HG03064 (cell line): ENCODE results near the gene SPATA13.

ENCODE experiments used
- ATAC-seq: cut with Tn5 transposase; IDR thresholded peaks from one replicate; pipeline ENCODE4 v1.9.1; 2021; ENCODE audit warnings: low read depth; ENCODE audit not compliant: unreplicated experiment

SPATA13 gene

DNA sequence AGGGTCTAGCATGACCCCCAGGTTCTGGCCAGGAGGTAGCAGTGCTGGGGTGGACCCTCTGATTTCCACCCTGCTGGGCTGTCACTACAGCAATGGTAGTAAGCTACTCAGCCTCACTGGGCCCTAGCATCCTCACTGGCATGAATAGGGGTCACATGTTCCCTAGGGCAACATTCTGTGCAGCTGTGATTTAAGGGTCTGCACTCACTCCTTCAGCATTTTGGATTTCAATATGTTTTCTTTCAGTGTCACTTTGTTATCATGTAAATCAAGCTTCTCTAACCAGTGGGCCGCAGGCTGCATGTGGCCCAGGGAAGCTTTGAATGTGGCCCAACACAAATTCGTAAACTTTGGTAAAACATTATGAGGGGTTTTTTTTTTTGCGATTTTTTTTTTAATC lies 57.8 kb downstream of the SPATA13 start:
- no peak for ATAC-seq

DNA sequence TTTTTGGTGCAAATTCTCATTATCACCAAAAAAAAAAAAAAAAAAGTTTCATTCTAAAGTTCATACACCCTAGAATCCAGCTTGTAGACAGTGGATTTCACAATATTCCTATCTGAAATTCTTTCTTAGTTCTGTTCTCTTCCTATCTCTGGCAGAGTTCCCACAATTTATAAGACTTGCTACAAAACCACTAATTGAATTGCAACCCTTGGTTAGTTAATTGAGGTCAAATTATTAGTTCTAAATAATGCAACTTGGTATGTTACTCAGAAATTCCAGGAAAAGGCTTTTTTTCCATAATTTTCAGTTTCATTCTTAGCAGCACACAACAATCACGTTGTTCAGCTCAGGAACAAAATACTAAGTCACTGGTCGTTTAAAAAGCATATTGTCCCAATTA lies 58.5 kb downstream of the SPATA13 start:
- no peak for ATAC-seq

DNA sequence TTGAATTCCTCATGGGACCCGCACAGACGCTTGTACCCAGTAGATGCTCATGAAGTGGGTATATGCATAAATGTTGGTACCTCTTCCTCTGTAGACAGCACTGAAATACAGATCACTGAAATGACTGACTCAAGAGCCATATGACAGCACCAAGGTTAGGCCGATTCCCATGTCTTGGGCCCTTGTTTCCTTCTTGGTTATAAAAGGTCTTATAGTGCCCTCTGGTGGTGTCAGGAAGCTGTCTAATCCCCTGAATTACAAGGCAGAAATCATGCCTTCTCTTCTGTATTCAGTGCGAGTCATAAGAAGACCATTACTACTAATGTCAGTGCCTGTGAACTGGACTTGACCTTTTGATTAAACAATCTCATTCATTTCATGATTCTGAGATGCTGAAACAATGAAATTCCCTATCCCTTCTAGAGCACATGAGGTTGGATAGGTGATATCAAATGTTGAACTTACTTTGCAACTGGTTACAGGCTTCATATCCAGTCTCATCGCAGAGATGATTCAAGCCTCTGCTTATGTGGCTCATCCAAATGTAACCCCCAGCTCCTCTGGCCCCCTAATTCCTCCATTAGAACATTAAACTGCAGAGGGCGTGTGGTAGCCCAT lies 59.7 kb downstream of the SPATA13 start:
- no peak for ATAC-seq

- no peak for ATAC-seq
Measured at GRCh38 chr13:24221007-24221406, 60.5 kb downstream of the SPATA13 start.

DNA sequence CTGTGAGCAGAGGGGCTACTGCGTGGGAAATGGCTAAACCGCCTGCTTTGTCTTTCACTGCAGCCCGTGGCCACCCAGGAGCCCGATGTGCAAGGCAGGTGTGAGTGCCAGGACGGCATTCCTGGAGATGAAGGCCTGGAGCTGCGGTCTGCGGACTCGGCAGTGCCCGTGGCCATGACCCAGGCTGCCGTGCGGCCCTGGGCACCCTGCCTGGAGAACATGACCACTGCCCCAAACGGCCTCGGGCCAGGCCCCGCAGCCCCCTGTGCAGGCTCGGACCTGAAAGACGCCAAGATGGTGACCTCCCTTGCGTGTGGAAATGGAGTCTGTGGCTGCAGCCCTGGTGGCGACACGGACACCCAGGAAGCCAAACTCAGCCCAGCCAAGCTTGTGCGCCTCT lies 62.2 kb downstream of the SPATA13 start:
- no peak for ATAC-seq

- ATAC-seq, result no peak
Measured at GRCh38 chr13:24223341-24224231, 63.1 kb downstream of the SPATA13 start.

GRCh38 chr13:24224232-24224680 lies 63.7 kb downstream of the SPATA13 start:
- ATAC-seq, result no peak

- ATAC-seq, result no peak
Measured at GRCh38 chr13:24225062-24225461, 64.5 kb downstream of the SPATA13 start.

DNA sequence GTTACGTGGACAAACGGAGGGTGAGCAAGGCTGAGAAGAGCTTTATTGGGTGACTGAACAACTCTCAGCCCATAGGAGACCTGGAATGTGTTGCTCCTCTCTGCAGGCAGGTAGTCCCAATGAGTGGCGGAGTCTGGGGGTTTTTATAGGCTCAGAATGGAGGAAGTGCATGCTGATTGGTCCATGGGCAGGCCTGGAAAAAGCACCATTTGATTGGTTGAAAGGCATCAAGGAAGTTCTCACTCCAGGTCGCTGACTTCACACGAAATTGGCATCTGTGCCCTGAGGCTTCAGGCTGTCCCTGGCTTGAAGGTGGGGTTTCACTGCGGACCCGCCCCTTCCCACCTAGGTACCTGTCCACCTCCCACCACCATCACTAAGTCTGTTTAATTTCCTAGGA lies 65.4 kb downstream of the SPATA13 start:
- no peak for ATAC-seq

DNA sequence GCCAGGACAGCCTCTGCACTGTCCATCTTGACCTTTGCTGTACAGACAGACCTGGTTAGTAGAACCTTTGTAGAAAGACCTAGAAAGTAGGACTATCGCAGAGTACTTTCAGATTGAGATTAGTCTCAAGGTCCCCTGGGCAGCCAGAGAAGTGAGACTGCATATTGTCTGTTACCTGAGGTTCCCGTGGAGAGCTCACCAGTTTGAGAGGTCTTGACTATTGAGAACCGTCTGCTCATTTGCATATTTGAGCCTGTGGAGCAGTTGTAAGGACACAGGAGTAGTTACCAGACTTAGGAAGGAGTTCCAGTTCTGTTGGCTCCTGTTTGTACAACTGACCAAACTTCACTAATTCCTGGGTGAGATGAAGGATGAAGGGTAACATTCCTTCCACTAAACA lies 66.2 kb downstream of the SPATA13 start:
- no peak for ATAC-seq

- ATAC-seq, result no peak
Measured at GRCh38 chr13:24228852-24229458, 68.4 kb downstream of the SPATA13 start.

DNA sequence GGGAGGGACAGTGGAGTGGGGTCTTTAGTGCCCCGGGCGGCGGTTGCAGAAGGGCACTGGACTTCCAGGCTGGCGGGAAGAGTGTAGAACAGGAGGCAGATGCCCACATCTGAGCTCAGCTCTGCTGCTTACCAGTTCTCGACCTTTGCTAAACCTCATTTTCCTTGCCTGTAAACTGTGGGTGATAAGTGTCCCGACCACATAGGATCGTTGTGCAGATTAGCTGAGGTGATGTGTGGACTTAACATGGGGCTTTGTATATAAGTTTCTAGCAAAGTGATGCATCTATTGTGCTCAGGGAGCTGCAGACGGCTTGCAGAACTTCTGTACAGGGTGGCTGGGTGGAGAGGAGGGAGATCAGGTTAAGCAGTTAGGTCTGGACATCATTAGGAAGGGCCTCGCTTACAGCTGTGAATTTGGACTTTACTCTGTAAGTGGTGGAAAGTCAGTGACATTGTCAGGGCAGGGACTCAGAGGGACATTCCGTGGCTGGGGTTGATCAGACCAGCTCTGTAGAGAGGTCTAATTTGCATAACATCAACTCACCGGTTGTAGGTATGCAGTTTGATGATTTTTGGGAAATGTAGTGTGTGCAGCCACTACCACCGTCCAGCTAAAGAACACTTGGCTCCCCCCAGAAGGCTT lies 70.0 kb downstream of the SPATA13 start:
- ATAC-seq, result no peak

- no peak for ATAC-seq
Measured at GRCh38 chr13:24231377-24231776, 70.9 kb downstream of the SPATA13 start.

DNA sequence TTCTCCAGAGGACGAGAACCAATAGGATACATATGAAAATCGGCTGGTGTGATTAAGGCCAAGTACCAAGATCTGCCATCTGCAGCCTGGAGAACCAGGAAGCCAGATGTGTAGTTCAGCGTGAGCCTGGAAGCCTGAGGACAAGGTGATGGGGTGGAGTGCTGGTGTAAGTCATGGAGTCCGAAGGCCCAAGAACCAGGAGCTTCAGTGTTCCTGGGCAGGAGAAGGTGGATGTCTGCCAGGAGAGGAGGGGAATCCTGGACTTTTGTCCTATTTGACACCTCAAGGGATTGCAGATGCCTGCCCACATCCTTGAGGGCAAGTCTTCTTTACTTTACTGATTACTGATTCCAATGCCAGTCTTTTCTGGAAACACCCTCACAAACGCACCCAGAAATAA lies 71.5 kb downstream of the SPATA13 start:
- no peak for ATAC-seq

GRCh38 chr13:24232474-24232873 lies 72.0 kb downstream of the SPATA13 start:
- ATAC-seq, result no peak

DNA sequence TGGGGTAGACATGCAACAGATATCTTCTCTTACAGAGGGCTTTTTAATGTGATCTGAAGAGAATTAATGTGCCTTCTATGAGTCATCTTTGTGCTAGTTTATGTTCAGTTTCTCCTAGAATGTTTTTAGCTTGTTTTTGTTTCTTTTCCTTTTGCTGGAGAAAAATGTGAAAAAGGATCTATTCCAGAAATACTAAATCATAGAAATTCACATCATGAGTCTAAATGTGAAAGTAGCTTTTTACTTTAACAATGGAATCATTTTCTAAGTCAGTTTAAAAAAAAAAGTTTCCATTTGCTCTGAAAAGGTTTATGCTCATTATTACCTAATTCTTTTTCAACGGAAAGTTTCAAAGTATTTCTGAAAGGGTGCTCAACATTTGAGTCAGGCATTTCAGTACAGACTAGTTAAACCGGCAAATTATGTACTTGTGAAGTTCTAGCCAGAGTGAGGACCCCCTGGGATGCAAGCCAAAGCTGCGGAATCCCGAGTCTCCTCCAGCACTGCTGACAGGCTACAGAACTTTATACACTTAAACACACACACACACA lies 72.9 kb downstream of the SPATA13 start:
- ATAC-seq, result no peak

GRCh38 chr13:24234200-24234915 lies 73.8 kb downstream of the SPATA13 start:
- ATAC-seq, result no peak

DNA sequence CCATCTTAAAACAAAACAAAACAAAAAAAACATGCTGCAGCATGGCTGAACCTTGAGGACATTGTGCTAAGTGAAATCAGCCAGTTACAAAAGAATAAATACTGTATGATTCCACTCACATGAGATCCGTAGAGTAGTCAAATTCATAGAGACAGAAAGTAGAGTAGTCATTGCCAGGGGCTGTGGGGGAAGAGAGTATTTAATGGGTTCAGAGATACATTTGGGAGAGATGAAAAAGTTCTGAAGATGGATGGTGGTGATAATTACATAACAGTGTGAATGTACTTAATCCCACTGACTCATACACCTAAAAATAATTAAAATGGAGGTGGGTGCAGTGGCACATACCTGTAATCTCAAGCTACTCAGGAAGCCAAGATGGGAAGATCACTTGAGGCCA lies 76.8 kb downstream of the SPATA13 start:
- ATAC-seq, result no peak

GRCh38 chr13:24241336-24241735 lies 80.8 kb downstream of the SPATA13 start:
- ATAC-seq, result no peak

DNA sequence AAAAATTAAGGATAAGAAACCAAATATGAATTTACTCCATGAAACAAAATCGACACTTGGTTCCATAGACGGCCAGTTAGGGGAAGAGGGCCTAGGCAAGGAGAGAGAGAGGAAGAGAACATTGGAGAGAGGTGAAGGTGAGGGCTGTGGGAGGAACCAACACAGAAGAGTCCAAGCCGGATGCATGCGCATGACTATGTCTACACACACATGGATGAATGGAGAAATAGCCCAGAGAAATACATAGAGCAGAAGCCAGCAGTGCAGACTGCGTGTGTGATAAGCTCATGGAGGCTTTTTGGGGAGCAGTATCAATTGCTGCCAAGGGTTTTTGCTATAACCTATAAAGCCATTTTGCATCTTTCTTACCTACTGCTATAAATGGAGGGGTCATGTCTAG lies 81.6 kb downstream of the SPATA13 start:
- no peak for ATAC-seq
